Keratinocyte (primary cell): Measurements from ENCODE around the gene GUSB. TPM values are rescaled to one million over a fixed set of nuclear protein-coding genes. Genes with fewer than 3 reads are reported as not detected.

Experiments
- DNase-seq: peaks from one replicate; pipeline ENCODE4 v3.0.0-alpha.2; 2011; ENCODE audit warnings: low read depth, missing footprints, low spot score
- FAIRE-seq: peaks from 2 replicates; lab custom pipeline; 2011; peaks lifted over from hg19 to GRCh38; lab: Jason Lieb, UNC
- H2AFZ ChIP-seq: 2 replicates; pipeline ENCODE4 v1.6.0; 2012; ENCODE audit warnings: low read length, control low read depth, inconsistent platforms; ENCODE audit not compliant: control insufficient read depth
- H3K27ac ChIP-seq: 2 replicates; pipeline ENCODE4 v1.5.1; 2011; ENCODE audit warnings: low read length; ENCODE audit not compliant: control insufficient read depth, insufficient read depth
- H3K27me3 ChIP-seq: 3 replicates; pipeline ENCODE4 v1.6.0; 2011; ENCODE audit warnings: low read length; ENCODE audit not compliant: control insufficient read depth, insufficient read depth; ENCODE audit errors: extremely low read depth
- H3K36me3 ChIP-seq, 2 experiments: 2 replicates in 1 of 2; 3 replicates in 1 of 2; pipeline ENCODE4 v1.5.1; 2011; ENCODE audit warnings: low read length in 2 of 2, mild to moderate bottlenecking in 1 of 2; ENCODE audit not compliant: control insufficient read depth in 2 of 2, insufficient read depth in 2 of 2; ENCODE audit errors: extremely low read depth in 1 of 2
- H3K4me1 ChIP-seq: 3 replicates; pipeline ENCODE4 v1.5.1; 2011; ENCODE audit warnings: low read length; ENCODE audit not compliant: control insufficient read depth, insufficient read depth; ENCODE audit errors: extremely low read depth
- H3K4me2 ChIP-seq: 3 replicates; pipeline ENCODE4 v1.6.0; 2011; ENCODE audit warnings: low read depth, low read length; ENCODE audit not compliant: control insufficient read depth, insufficient read depth; ENCODE audit errors: extremely low read depth
- H3K4me3 ChIP-seq, 3 experiments: fragments of 200-600 bp in 1 of 3; sonication (generic) in 1 of 3; 2 replicates in 2 of 3; 3 replicates in 1 of 3; pipeline ENCODE4 v1.5.1; 2011 to 2016; ENCODE audit warnings: low read length in 3 of 3, mild to moderate bottlenecking in 3 of 3, control low read depth in 2 of 3, inconsistent platforms in 1 of 3, low read depth in 1 of 3, mixed read lengths in 1 of 3, mixed run types in 1 of 3, moderate library complexity in 1 of 3; ENCODE audit not compliant: control insufficient read depth in 2 of 3, insufficient read depth in 2 of 3; ENCODE audit errors: extremely low read depth in 1 of 3
- H3K79me2 ChIP-seq: 2 replicates; pipeline ENCODE4 v1.6.0; 2012; ENCODE audit warnings: low read length; ENCODE audit not compliant: control insufficient read depth, insufficient read depth
- H3K9ac ChIP-seq: 3 replicates; pipeline ENCODE4 v1.6.0; 2011; ENCODE audit warnings: low read length; ENCODE audit not compliant: control insufficient read depth, insufficient read depth; ENCODE audit errors: extremely low read depth
- H3K9me1 ChIP-seq: 3 replicates; pipeline ENCODE4 v1.6.0; 2011; ENCODE audit warnings: low read length; ENCODE audit not compliant: control insufficient read depth, insufficient read depth; ENCODE audit errors: extremely low read depth
- H3K9me3 ChIP-seq: 2 replicates; pipeline ENCODE4 v1.5.1; 2012; ENCODE audit warnings: low read depth, low read length; ENCODE audit not compliant: control insufficient read depth
- H4K20me1 ChIP-seq: 3 replicates; pipeline ENCODE4 v1.6.0; 2011; ENCODE audit warnings: low read length; ENCODE audit not compliant: control insufficient read depth, insufficient read depth; ENCODE audit errors: extremely low read depth
- EZH2 ChIP-seq: IDR thresholded peaks from one replicate; pipeline ENCODE4 v1.6.1; 2012; ENCODE audit warnings: inconsistent platforms, mild to moderate bottlenecking, low read length, moderate library complexity
- dilution Hi-C: fragments of 300-500 bp; cut with MboI; formaldehyde crosslinking; loops from one replicate; pipeline ENCODE4 v1.7.0; 2020; ENCODE audit warnings: low sequenced_read_pairs; ENCODE audit not compliant: extremely low pct_ligation_motif_present
- polyA plus RNA-seq, 5 experiments: library from polyadenylated mRNA; depleted of rRNA in 3 of 5; stranded (reverse) in 3 of 5; stranded (forward) in 1 of 5; unstranded in 1 of 5; fragments of >200 nt; gene quantifications; 1 replicate in 1 of 5; 2 replicates in 3 of 5; 3 replicates in 1 of 5; pipeline versions ENCODE4 v1.2.1 to v1.2.3, GENCODE V29; 2011 to 2012; ENCODE audit warnings: missing spikeins in 2 of 5, low read depth in 1 of 5, low replicate concordance in 1 of 5
- TF ChIP-seq, protein P1 (sequence below), 3 experiments: IDR thresholded peaks in 1 of 3; conservative IDR thresholded peaks in 1 of 3; optimal IDR thresholded peaks in 1 of 3; 2 replicates in 2 of 3; 3 replicates in 1 of 3; pipeline versions ENCODE3 to v1.5.1; 2011; ENCODE audit warnings: low read length in 3 of 3, mild to moderate bottlenecking in 3 of 3, moderate library complexity in 2 of 3, control low read depth in 1 of 3, inconsistent platforms in 1 of 3; ENCODE audit not compliant: insufficient read depth in 2 of 3; ENCODE audit errors: extremely low read depth in 1 of 3

Gene GUSB
- polyA plus RNA-seq, 1 donor (not counting 4 experiments of a cell fraction or from before 2014, with no cell fraction given), result 13.3 TPM

DNA sequence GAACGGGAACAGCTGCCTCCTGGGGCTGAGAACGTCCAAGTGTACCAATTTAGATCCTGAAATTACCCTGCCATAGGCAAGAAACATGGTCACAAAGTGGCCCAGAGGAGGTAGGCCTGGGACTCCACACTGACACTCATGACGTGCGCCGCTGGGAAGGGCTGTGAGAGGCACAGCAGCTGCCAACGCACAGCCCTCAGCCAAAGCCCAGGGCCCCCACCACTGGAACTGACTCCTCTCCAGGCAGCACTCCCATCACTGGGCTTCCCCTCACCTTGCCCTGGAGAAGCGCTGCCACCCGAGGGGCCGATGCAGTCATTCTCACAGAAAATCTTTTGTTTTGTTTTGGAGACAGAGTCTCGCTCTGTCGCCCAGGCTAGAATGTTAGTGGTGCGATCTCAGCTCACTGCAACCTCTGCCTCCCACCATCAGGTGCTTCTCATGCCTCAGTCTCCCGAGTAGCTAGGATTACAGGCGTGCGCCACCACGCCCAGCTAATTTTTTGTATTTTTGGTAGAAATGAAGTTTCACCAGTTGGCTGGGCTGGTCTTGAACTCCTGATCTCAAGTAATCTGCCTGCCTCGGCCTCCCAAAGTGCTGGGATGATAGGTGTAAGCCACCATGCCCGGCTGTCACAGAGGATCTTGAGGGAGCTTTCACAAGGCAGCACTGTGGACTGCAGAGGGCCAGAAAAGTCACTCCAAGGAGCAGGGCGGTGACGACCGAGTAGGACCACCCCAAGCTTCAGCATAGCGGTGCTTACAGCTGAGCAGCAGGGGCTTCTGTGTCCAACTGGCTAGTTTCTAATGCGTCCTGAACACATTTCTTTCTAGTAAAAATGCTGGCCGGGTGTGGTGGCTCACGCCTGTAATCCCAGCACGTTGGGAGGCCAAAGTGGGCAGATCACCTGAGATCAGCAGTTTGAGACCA is 13.5 kb downstream of the GUSB start:
- H3K27ac ChIP-seq, result no peak overlapping the region
- dilution Hi-C loops, result no loop called here

DNA sequence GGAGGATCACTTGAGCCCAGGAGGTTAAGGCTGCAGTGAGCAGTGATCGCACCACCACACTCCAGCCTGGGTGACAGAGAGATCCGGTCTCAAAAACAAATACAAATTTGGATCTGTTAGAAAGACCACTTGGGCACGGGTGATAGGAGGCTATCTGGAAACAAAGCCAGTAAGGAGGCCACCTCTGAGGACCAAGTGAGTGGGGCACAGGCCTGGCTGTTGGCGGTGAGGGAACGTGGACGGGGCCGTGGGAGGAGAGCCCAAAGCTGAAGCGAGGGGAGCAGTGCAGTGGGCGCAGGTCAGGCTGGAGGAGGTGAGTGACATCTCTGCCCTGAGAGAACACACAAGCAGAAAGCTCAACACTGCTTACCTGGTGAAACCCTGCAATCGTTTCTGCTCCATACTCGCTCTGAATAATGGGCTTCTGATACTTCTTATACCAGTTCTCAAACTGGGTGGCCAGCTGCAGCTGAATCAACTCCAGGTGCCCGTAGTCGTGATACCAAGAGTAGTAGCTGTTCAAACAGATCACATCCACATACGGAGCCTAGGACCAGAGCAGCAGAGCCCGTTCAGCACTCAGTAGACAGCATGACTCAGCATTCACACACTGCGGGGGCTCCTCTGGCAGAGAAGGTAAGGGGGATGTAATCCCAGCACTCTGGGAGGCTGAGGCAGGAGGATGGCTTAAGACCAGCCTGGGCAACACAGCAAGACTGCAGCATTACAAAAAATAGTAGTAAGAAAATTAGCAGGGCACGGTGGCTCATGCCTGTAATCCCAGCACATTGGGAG is 14.5 kb downstream of the GUSB start:
- no peak for DNase-seq
- H4K20me1 ChIP-seq, result no peaks in the 10 kb centered on the region
- no peak overlapping the region for H3K4me2 ChIP-seq
- no peak for TF ChIP-seq EZH2
- peaks cover 19 to 22% of the 10 kb centered on the region in 2 experiments for H3K36me3 ChIP-seq
- FAIRE-seq, result no peak
- no peaks in the 10 kb centered on the region for H3K4me1 ChIP-seq
- dilution Hi-C loops, result no loop called here
- no peaks in the 10 kb centered on the region for H3K9me3 ChIP-seq
- H3K9ac ChIP-seq, result no peak overlapping the region
- no peaks in the 10 kb centered on the region for H3K27me3 ChIP-seq
- H3K9me1 ChIP-seq, result no peaks in the 10 kb centered on the region
- no peak overlapping the region for H3K27ac ChIP-seq
- no peak overlapping the region for H3K4me3 ChIP-seq
- H3K79me2 ChIP-seq, result no peaks in the 10 kb centered on the region
- H2AFZ ChIP-seq, result no peak overlapping the region

More for the DNA sequence above, 13.5 kb downstream of the GUSB start:
- Histone ChIP-seq H3K4me2 (no peak overlapping the region), H2AFZ (no peak overlapping the region), H3K27me3 (no peaks in the 10 kb centered on the region), H3K9me3 (no peaks in the 10 kb centered on the region), H3K9me1 (no peaks in the 10 kb centered on the region), H3K9ac (no peak overlapping the region), H3K36me3 (peaks cover 18% of the 10 kb centered on the region in 2 experiments), H4K20me1 (no peaks in the 10 kb centered on the region), H3K79me2 (no peaks in the 10 kb centered on the region), H3K4me1 (no peaks in the 10 kb centered on the region), H3K4me3 (no peak overlapping the region)
- FAIRE-seq (no peak), DNase-seq (no peak)
- TF ChIP-seq EZH2, result no peak
- TF ChIP-seq, protein P1, sequence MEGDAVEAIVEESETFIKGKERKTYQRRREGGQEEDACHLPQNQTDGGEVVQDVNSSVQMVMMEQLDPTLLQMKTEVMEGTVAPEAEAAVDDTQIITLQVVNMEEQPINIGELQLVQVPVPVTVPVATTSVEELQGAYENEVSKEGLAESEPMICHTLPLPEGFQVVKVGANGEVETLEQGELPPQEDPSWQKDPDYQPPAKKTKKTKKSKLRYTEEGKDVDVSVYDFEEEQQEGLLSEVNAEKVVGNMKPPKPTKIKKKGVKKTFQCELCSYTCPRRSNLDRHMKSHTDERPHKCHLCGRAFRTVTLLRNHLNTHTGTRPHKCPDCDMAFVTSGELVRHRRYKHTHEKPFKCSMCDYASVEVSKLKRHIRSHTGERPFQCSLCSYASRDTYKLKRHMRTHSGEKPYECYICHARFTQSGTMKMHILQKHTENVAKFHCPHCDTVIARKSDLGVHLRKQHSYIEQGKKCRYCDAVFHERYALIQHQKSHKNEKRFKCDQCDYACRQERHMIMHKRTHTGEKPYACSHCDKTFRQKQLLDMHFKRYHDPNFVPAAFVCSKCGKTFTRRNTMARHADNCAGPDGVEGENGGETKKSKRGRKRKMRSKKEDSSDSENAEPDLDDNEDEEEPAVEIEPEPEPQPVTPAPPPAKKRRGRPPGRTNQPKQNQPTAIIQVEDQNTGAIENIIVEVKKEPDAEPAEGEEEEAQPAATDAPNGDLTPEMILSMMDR (optimal IDR thresholded peaks at IDR 0.05 in 1 of 3, IDR thresholded peaks at IDR 0.05 in 1 of 3, conservative IDR thresholded peaks at IDR 0.05 in 1 of 3; ENCODE audit: extremely low read depth in 1 of 3, insufficient read depth in 2 of 3, low read length in 3 of 3), result no peak
